NCI-H460 (cell line): ENCODE measurements around the gene SMC3. TPM values are rescaled to one million over a fixed set of nuclear protein-coding genes. Genes with fewer than 3 reads are reported as not detected.
"Not testable (repeated sequence)": the region's sequence is repeated elsewhere in the genome, so short reads cannot be mapped to it uniquely, and the experiment has no call there.

Experiments
- DNase-seq: peaks from one replicate; pipeline ENCODE4 v3.0.0-alpha.2; 2016; ENCODE audit warnings: low read depth; ENCODE audit errors: extremely low read depth
- total RNA-seq: library from RNA; depleted of rRNA; stranded (reverse); fragments of >200 nt; shearing (Covaris generic); gene quantifications from 2 replicates; pipeline ENCODE4 v1.2.3, GENCODE V29; 2014

SMC3 gene
- total RNA-seq, 1 experiment from 2014 or later, result 52.3 TPM

- DNase-seq, result no peak
Measured at GRCh38 chr10:110572862-110573261, 5.4 kb downstream of the SMC3 start.

DNA sequence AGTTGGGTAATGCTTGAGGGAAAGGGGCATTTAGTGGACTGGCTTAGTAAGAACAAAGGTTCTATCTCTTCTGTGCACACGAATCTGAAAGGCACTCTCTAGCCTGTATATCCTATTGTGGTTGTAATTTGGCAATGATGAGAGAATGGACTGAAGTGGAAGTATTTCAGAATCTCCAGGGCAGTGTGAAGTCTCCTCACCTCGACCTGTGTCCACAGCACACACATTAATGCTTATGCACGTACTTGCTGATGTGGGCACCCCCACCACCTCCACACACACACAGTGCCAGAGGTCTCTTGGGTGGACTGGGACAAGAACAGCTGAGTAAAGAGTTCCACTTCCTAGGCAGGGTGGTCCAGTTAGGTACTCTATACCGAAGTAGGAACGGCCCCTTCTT is 6.9 kb downstream of the SMC3 start:
- no peak for DNase-seq

- no peak for DNase-seq
Measured at GRCh38 chr10:110576220-110576619, 8.7 kb downstream of the SMC3 start.

DNA sequence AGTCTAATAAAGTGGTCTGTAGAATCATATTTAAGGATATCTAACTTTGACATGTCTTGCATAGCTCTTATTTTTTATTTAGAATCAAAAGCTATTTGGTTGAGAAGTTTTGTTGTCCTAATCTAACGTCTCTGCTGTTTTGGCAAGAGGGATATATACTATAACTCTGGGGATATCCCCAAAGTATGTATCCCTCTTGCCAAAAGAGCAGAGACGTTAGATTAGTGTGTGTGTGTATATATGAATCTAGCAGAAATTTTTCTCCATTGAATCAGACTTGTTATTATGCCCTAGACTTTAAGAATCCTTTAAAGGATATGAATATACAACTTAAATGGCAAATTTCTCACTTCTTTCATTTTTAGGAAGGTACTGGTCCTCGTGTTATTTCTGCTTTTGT is 9.6 kb downstream of the SMC3 start:
- DNase-seq, result no peak

GRCh38 chr10:110584006-110584405 is 16.5 kb downstream of the SMC3 start:
- DNase-seq, result no peak

- DNase-seq, result no peak
Measured at GRCh38 chr10:110591760-110592159, 24.3 kb downstream of the SMC3 start.

- DNase-seq, result no peak
Measured at GRCh38 chr10:110597476-110597875, 30.0 kb downstream of the SMC3 start.

- peak; percentile 77 for DNase-seq
Measured at GRCh38 chr10:110600487-110601101, 33.1 kb downstream of the SMC3 start.

DNA sequence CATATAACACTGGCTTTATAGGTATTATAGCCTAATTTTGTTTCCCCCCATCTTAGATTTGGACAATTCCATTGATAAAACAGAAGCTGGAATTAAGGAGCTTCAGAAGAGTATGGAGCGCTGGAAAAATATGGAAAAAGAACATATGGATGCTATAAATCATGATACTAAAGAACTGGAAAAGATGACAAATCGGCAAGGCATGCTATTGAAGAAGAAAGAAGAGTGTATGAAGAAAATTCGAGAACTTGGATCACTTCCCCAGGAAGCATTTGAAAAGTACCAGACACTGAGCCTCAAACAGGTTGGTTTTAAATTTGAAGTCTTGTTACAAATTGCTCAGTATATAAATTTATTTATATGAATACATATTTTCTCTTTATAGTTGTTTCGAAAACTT is 34.1 kb downstream of the SMC3 start:
- no peak for DNase-seq

GRCh38 chr10:110608087-110608486 is 40.6 kb downstream of the SMC3 start:
- no peak for DNase-seq

GRCh38 chr10:110609605-110610004 is 42.1 kb downstream of the SMC3 start:
- peak; percentile 24 for DNase-seq

GRCh38 chr10:110610308-110610774 is 42.8 kb downstream of the SMC3 start:
- peak; percentile 68 for DNase-seq

DNA sequence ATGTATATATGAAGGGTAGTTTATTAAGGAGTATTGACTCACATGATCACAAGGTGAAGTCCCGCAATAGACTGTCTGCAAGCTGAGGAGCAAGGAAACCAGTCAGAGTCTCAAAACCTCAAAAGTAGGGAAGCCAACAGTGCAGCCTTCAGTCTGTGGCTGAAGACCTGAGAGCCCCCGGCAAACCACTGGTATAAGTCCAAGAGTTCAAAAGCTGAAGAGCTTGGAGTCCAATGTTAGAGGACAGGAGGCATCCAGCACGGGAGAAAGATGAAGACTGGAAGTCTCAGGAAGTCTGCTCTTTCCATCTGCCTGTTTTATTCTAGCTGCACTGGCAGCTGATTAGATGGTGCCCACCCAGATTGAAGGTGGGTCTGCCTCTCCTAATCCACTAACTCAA is 43.3 kb downstream of the SMC3 start:
- DNase-seq, result not testable (repeated sequence)

DNA sequence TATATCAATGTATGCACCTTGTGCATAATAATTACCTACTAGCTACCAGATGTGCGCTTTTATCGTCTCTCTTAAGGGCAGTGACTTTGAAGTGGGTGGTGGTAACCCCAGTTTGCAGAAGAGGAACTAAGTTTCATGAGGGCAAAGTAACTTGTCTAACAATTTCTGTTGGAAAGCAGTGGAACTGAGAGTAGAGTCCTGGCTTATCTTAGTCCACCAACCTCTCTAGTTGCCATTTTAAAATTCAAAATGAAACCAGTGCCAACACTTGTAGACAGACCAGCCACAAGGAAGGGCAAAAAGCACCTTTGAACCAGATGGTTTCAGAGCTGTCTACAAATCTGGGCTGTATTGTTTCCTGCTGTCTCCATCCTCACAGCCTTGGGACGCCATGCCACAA is 44.6 kb downstream of the SMC3 start:
- DNase-seq, result no peak

GRCh38 chr10:110612629-110613028 is 45.1 kb downstream of the SMC3 start:
- DNase-seq, result no peak

GRCh38 chr10:110613341-110613995 is 46.0 kb downstream of the SMC3 start:
- no peak for DNase-seq

GRCh38 chr10:110613996-110614495 is 46.6 kb downstream of the SMC3 start:
- DNase-seq, result no peak

- no peak for DNase-seq
Measured at GRCh38 chr10:110615057-110615747, 47.7 kb downstream of the SMC3 start.

- DNase-seq, result no peak
Measured at GRCh38 chr10:110616493-110617033, 49.1 kb downstream of the SMC3 start.

DNA sequence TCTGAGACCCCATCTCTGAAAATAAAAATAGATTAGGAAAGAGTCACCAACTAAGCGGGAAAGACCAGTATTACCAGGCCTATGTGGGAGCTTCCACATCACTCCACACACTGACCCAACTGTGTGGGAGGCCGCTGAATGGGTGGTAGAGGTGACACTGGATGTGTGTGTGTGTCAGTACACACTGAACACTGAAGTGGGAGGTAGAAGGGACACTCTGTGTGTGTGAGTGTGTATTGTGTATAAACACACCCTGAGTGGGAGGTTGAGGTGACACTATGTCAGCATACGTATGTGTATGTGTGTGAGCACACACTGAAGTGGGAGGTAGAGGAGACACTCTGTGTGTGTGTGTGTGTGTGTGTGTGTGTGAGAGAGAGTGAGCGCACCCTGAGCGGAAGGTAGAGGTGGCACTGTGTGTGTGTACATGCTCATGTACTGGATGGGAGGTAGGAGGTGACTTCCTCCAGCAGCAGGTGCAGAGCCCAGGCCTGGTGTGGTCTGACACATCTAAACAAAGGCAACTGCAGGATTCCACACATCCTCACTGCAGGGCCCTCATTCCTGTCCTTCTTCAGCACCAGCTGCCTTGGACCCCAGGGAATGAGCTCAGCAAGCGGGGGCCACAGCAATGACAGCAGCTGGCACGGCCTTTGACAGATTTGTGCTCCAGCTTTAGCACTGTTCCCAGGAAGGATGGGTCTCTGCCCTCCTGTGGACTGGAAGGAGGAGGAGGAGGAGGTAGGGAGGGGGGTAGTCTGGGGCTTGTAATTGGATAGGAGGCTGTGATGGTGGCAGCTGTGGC is 50.1 kb downstream of the SMC3 start:
- no peak for DNase-seq

GRCh38 chr10:110618230-110618610 is 50.7 kb downstream of the SMC3 start:
- no peak for DNase-seq
